ENCODE results near the gene SRXN1. TPM values are rescaled to one million over a fixed set of nuclear protein-coding genes. Genes with fewer than 3 reads are reported as not detected.
A peak's percentile ranks its signal among the peaks of the same experiment; 100 is the strongest.

The SRXN1 gene
- polyA plus RNA-seq, 2 of the 4 experiments (the other 2 are of a cell fraction) = 183 to 262 TPM

DNA sequence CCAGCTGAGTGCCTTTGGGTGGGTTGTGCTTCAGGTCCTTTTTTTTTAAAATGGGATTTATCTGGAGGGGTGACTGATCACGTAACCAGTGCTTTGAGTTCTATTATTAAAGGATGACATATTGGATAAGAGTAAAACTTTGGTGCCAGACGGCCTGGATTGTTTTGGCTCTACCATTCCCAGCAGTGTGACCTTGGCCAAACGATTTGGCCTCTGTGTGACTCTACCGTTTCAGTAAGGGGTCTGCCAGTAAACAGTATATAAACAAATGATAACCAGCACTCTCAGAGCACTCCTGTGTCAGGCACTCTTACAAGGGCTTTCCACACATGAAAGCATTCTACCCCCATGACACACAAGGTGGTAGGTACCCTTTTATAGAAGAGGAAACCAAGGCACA, 13.9 kb upstream of the SRXN1 start:
- Histone ChIP-seq H3K4me1 (peaks cover 33% of the 10 kb centered on the region; the same call in 2 of the 3 replicates), H3K4me3 (no peak overlapping the region), H3K4me2 (no peak overlapping the region), H3K9me3 (no peaks in the 10 kb centered on the region), H3K27ac (peak overlapping the region in 1 of 2 experiments; percentile 7; a peak in 1 of 6 replicates)
- DNase-seq (ENCODE audit: low read depth in 1 of 2, low spot score in 1 of 2) = no peak
- no peak for ATAC-seq
- ChIA-PET CTCF (interaction anchor here (0.5 to 6.8 kb wide), 39 partner anchors 10 to 1722 kb away, joined by 3 to 60 read pairs (median 4); partner anchors contain the start of genes SCRT2 and SRXN1), POLR2A (interaction anchor here (0.6 to 0.9 kb wide), 2 partner anchors 14 to 22 kb away, joined by 3 to 4 read pairs; partner anchors contain the start of gene SRXN1)
- 50% methylated on average over 4 of the region's 4 CpGs for WGBS (ENCODE audit: missing lambda C conversion rate)
- FAIRE-seq = no peak
- TF ChIP-seq RARB (CRISPR knock-in tag; IDR thresholded peaks at IDR 0.05) (no peak), MYC (IDR thresholded peaks at IDR 0.05; ENCODE audit: borderline replicate concordance, low read length) (no peak), SREBF2 (IDR thresholded peaks at IDR 0.05) (no peak), CBX8 (IDR thresholded peaks at IDR 0.05) (no peak), HDAC2 (IDR thresholded peaks at IDR 0.05) (no peak), CBX2 (IDR thresholded peaks at IDR 0.05; ENCODE audit: borderline replicate concordance, low read depth) (no peak), HES2 (IDR thresholded peaks at IDR 0.05) (no peak), ESRRA (IDR thresholded peaks at IDR 0.05; ENCODE audit: borderline replicate concordance, low read length) (no peak), MAZ (IDR thresholded peaks at IDR 0.05; ENCODE audit: borderline replicate concordance, low read depth, low read length) (no peak), USF2 (IDR thresholded peaks at IDR 0.05) (no peak), POLR2AphosphoS2 (conservative IDR thresholded peaks at IDR 0.05; ENCODE audit: low read length) (no peak), JUN (IDR thresholded peaks at IDR 0.05) (no peak), TP53 (CRISPR knock-in tag; IDR thresholded peaks at IDR 0.05) (no peak), HOXA7 (CRISPR knock-in tag; IDR thresholded peaks at IDR 0.05) (no peak), FOSL2 (IDR thresholded peaks at IDR 0.05) (no peak), FOSL2 (CRISPR knock-in tag; IDR thresholded peaks at IDR 0.05) (no peak), BHLHE40 (IDR thresholded peaks at IDR 0.05; ENCODE audit: low read depth, low read length) (no peak), KDM1A (IDR thresholded peaks at IDR 0.05; ENCODE audit: low read depth) (no peak)
- TF ChIP-seq, protein P1, sequence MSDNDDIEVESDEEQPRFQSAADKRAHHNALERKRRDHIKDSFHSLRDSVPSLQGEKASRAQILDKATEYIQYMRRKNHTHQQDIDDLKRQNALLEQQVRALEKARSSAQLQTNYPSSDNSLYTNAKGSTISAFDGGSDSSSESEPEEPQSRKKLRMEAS (IDR thresholded peaks at IDR 0.05) = no peak

GRCh38 chr20:665276-665675, 12.3 kb upstream of the SRXN1 start:
- FAIRE-seq (no peak), DNase-seq (ENCODE audit: low read depth in 1 of 2, low spot score in 1 of 2) (no peak), ATAC-seq (no peak)
- Histone ChIP-seq H3K4me1 (peaks cover 42% of the 10 kb centered on the region), H3K27ac (peak overlapping the region in 1 of 2 experiments; percentile 44; a peak in 3 of 6 replicates), H3K9me3 (no peaks in the 10 kb centered on the region), H3K4me2 (no peak overlapping the region), H3K4me3 (no peak overlapping the region)
- TF ChIP-seq, protein P2, sequence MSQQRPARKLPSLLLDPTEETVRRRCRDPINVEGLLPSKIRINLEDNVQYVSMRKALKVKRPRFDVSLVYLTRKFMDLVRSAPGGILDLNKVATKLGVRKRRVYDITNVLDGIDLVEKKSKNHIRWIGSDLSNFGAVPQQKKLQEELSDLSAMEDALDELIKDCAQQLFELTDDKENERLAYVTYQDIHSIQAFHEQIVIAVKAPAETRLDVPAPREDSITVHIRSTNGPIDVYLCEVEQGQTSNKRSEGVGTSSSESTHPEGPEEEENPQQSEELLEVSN (IDR thresholded peaks at IDR 0.05; ENCODE audit: borderline replicate concordance, low read depth) = no peak
- TF ChIP-seq RNF2 (IDR thresholded peaks at IDR 0.05; ENCODE audit: borderline replicate concordance, low read depth) = no peak
- TF ChIP-seq FOSL2 (IDR thresholded peaks at IDR 0.05) = no peak
- TF ChIP-seq FOSL2 (CRISPR knock-in tag; IDR thresholded peaks at IDR 0.05) = no peak
- no peak for TF ChIP-seq POLR2AphosphoS2 (conservative IDR thresholded peaks at IDR 0.05; ENCODE audit: low read length)
- TF ChIP-seq RARB (CRISPR knock-in tag; IDR thresholded peaks at IDR 0.05) = no peak
- no peak for TF ChIP-seq FOXS1 (CRISPR knock-in tag; IDR thresholded peaks at IDR 0.05)
- no peak for TF ChIP-seq HES2 (IDR thresholded peaks at IDR 0.05)
- TF ChIP-seq CEBPB (IDR thresholded peaks at IDR 0.05) = no peak
- TF ChIP-seq ZC3H11A (IDR thresholded peaks at IDR 0.05) = no peak
- TF ChIP-seq TP53 (CRISPR knock-in tag; IDR thresholded peaks at IDR 0.05) = no peak
- no peak for TF ChIP-seq BHLHE40 (IDR thresholded peaks at IDR 0.05; ENCODE audit: low read depth, low read length)
- no peak for TF ChIP-seq TFCP2L1 (CRISPR knock-in tag; IDR thresholded peaks at IDR 0.05)
- no peak for TF ChIP-seq CHD2 (IDR thresholded peaks at IDR 0.05; ENCODE audit: low read length, partially characterized antibody)
- POLR2A ChIA-PET = no interaction called here
- CTCF ChIA-PET = interaction anchor here (0.8 to 6.8 kb wide), 8 partner anchors 9 to 103 kb away, joined by 3 to 60 read pairs (median 7); partner anchors contain the start of genes SCRT2 and SRXN1
- 78% methylated on average over 6 of the region's 6 CpGs for WGBS (ENCODE audit: missing lambda C conversion rate)

All from A549 (cell line).